Measurements from ENCODE around the gene CNNM3. TPM values are rescaled to one million over a fixed set of nuclear protein-coding genes. Genes with fewer than 3 reads are reported as not detected.

Gene CNNM3
- total and polyA plus RNA-seq, 2 experiments from 2014 or later, result 17.1 to 25.8 TPM

GRCh38 chr2:96870626-96871255 is 54.7 kb downstream of the CNNM3 start:
- H3K4me1 ChIP-seq (ENCODE audit: insufficient read depth), result peaks cover 51% of the 10 kb centered on the region
- no peaks in the 10 kb centered on the region for H3K36me3 ChIP-seq (replicated peaks; ENCODE audit: insufficient read depth, low read depth)
- H4K20me1 ChIP-seq (ENCODE audit: insufficient read depth, poor library complexity, severe bottlenecking), result peaks cover 26% of the 10 kb centered on the region
- H3K4me3 ChIP-seq, result peak overlapping the region; percentile 100
- peaks cover 40% of the 10 kb centered on the region for H3K79me2 ChIP-seq
- no peaks in the 10 kb centered on the region for H3K27me3 ChIP-seq
- peak overlapping the region; percentile 91 for H2AFZ ChIP-seq
- TF ChIP-seq EZH2phosphoT487 (IDR thresholded peaks at IDR 0.05; ENCODE audit: low read depth, severe bottlenecking, unreplicated experiment) (no peak), CTCF (IDR thresholded peaks at IDR 0.05; ENCODE audit: poor library complexity) (no peak), EZH2 (IDR thresholded peaks at IDR 0.05; ENCODE audit: borderline replicate concordance) (no peak)
- peak overlapping the region; percentile 99 for H3K4me2 ChIP-seq
- no peaks in the 10 kb centered on the region for H3K9me2 ChIP-seq (replicated peaks; ENCODE audit: insufficient read depth)
- H3K9me3 ChIP-seq (ENCODE audit: low read depth), result no peaks in the 10 kb centered on the region
- peak overlapping the region; percentile 100 for H3K27ac ChIP-seq
- 35% methylated on average over 13 of the region's 13 CpGs for WGBS (ENCODE audit: low lambda C conversion rate, missing lambda C conversion rate)
- peak; percentile 58 for DNase-seq (ENCODE audit: low spot score)

DNA sequence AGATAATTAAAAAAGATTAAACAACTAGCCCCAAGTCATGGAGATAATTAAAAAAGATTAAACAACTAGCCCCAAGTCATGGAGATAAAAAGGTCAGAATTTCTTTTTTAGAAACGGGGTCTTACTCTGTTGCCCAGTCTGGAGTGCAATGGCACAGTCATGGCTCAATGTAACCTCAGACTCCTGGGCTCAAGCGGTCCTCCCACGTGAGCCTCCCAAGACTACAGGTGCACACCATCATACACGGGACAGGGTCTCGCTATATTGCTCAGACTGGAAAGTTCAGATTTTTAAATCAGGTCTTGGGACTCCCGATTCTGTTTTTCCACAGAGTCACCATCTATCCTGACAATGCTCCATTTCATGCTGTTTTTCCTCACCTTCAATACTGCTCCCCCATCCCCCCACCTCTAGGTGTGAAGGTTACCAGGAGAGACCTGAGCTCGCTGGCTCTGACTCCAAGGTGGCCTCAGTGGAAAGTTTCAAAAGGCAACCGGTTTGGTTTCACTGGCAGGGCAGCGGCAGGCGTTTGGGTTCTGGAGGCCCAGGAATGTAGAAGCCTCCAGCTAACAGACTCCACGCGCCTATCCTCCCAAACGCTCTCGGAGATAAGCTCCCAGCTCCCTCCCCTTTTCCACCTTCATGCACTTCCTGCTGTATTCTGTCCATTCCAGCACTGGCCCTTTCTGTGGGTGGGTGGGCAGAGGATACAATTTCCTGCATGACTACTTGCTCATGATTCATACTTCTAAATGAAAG is 56.7 kb downstream of the CNNM3 start:
- H3K4me3 ChIP-seq, result no peak overlapping the region
- peak overlapping the region; percentile 35 for H3K27ac ChIP-seq
- peaks cover 5% of the 10 kb centered on the region for H4K20me1 ChIP-seq (ENCODE audit: insufficient read depth, poor library complexity, severe bottlenecking)
- DNase-seq (ENCODE audit: low spot score), result no peak
- TF ChIP-seq EZH2 (IDR thresholded peaks at IDR 0.05; ENCODE audit: borderline replicate concordance) (no peak), EZH2phosphoT487 (IDR thresholded peaks at IDR 0.05; ENCODE audit: low read depth, severe bottlenecking, unreplicated experiment) (no peak), CTCF (IDR thresholded peaks at IDR 0.05; ENCODE audit: poor library complexity) (no peak)
- H2AFZ ChIP-seq, result no peak overlapping the region
- 46% methylated on average over 14 of the region's 14 CpGs for WGBS (ENCODE audit: low lambda C conversion rate, missing lambda C conversion rate)
- H3K9me3 ChIP-seq (ENCODE audit: low read depth), result no peaks in the 10 kb centered on the region
- no peaks in the 10 kb centered on the region for H3K36me3 ChIP-seq (replicated peaks; ENCODE audit: insufficient read depth, low read depth)
- H3K79me2 ChIP-seq, result peaks cover 19% of the 10 kb centered on the region
- peak overlapping the region; percentile 37 for H3K4me2 ChIP-seq
- peaks cover 34% of the 10 kb centered on the region for H3K4me1 ChIP-seq (ENCODE audit: insufficient read depth)
- no peaks in the 10 kb centered on the region for H3K9me2 ChIP-seq (replicated peaks; ENCODE audit: insufficient read depth)
- H3K27me3 ChIP-seq, result no peaks in the 10 kb centered on the region

- no peaks in the 10 kb centered on the region for H3K27me3 ChIP-seq
- TF ChIP-seq CTCF (IDR thresholded peaks at IDR 0.05; ENCODE audit: poor library complexity), result no peak
- no peak for TF ChIP-seq EZH2phosphoT487 (IDR thresholded peaks at IDR 0.05; ENCODE audit: low read depth, severe bottlenecking, unreplicated experiment)
- TF ChIP-seq EZH2 (IDR thresholded peaks at IDR 0.05; ENCODE audit: borderline replicate concordance), result no peak
- 69% methylated on average over 8 of the region's 8 CpGs for WGBS (ENCODE audit: low lambda C conversion rate, missing lambda C conversion rate)
- no peaks in the 10 kb centered on the region for H3K9me2 ChIP-seq (replicated peaks; ENCODE audit: insufficient read depth)
- no peak overlapping the region for H3K4me2 ChIP-seq
- no peak overlapping the region for H2AFZ ChIP-seq
- H4K20me1 ChIP-seq (ENCODE audit: insufficient read depth, poor library complexity, severe bottlenecking), result no peaks in the 10 kb centered on the region
- H3K9me3 ChIP-seq (ENCODE audit: low read depth), result no peaks in the 10 kb centered on the region
- H3K79me2 ChIP-seq, result peaks cover 10% of the 10 kb centered on the region
- H3K27ac ChIP-seq, result peak overlapping the region; percentile 31
- peaks cover 33% of the 10 kb centered on the region for H3K4me1 ChIP-seq (ENCODE audit: insufficient read depth)
- no peak overlapping the region for H3K4me3 ChIP-seq
- no peaks in the 10 kb centered on the region for H3K36me3 ChIP-seq (replicated peaks; ENCODE audit: insufficient read depth, low read depth)
- DNase-seq (ENCODE audit: low spot score), result no peak
These were observed 57.6 kb downstream of the CNNM3 start for GRCh38 chr2:96873651-96874096.

Data from hepatocyte (in vitro differentiated cells).